Ovary (tissue), 9 donors: Measurements from ENCODE around the gene DHRS2. TPM values are rescaled to one million over a fixed set of nuclear protein-coding genes. Genes with fewer than 3 reads are reported as not detected.
"Not testable (repeated sequence)": the region's sequence is repeated elsewhere in the genome, so short reads cannot be mapped to it uniquely, and the experiment has no call there.

Source experiments
- DNase-seq, 5 donors: peaks; one replicate each; pipeline ENCODE4 v3.0.0-alpha.2; 2019 to 2020
- H3K27ac ChIP-seq, 2 donors: fragments of 200-600 bp; one replicate each; pipeline versions ENCODE4 v1.5.1 to v1.8.0; 2019 to 2022
- H3K27me3 ChIP-seq: fragments of 200-600 bp; one replicate; pipeline ENCODE4 v1.8.0; 2022
- H3K36me3 ChIP-seq: fragments of 200-600 bp; sonication (generic); one replicate; pipeline ENCODE4 v1.5.1; 2019
- H3K4me1 ChIP-seq: one replicate; pipeline ENCODE4 v1.8.1; 2013; ENCODE audit warnings: mild to moderate bottlenecking, moderate library complexity; ENCODE audit not compliant: insufficient read depth
- H3K4me3 ChIP-seq: fragments of 200-600 bp; sonication (generic); one replicate; pipeline ENCODE4 v1.5.1; 2017
- H3K9me3 ChIP-seq, 2 donors: fragments of 200-600 bp in 1 of 2; sonication (generic) in 1 of 2; one replicate each; pipeline versions ENCODE4 v1.5.1 to v1.8.1; 2013 to 2019; ENCODE audit warnings: mild to moderate bottlenecking in 1 of 2, moderate library complexity in 1 of 2
- EP300 ChIP-seq: sonication (generic); formaldehyde crosslinking; IDR thresholded peaks from one replicate; pipeline ENCODE4 v1.6.1; 2017; ENCODE audit warnings: antibody characterized with exemption
- POLR2A ChIP-seq: fragments of 450-650 bp; IDR thresholded peaks from one replicate; pipeline ENCODE4 v1.6.1; 2017; ENCODE audit warnings: antibody characterized with exemption, mild to moderate bottlenecking, moderate library complexity
- WGBS, 3 donors: extraction: QIAGEN DNeasy Blood & Tissue Kit in 1 of 3; methylation state at CpG; one replicate each; pipeline versions ENCODE4 v1.1.5 to v1.1.7; 2013 to 2017; 5-methylcytosine and 5-hydroxymethylcytosine counted together
- intact Hi-C, 4 donors: fragments of 100-400 bp; cut with DNase I; formaldehyde crosslinking; loops; one replicate each; pipeline versions ENCODE4 v1.11.0 to v1.15.1; 2022 to 2023
- polyA plus RNA-seq, 2 donors: library from polyadenylated mRNA; stranded (reverse); fragments of 200-250 nt in 1 of 2; fragments of 350-450 nt in 1 of 2; fragmentation: Illumina TruSeq in 1 of 2; extraction: RNeasy Lipid Tissue Mini Kit (QIAGEN cat#74804) in 1 of 2; gene quantifications; one replicate each; pipeline ENCODE4 v1.2.3, GENCODE V29; 2013 to 2014
- total RNA-seq, 7 donors: library from RNA; depleted of rRNA in 2 of 7; stranded (reverse); fragments of >200 nt in 2 of 7; fragmentation: NEBNext Ultra II Directional in 3 of 7; extraction: Animal tissue kit (Norgen Biotek cat#: 25700) in 3 of 7; gene quantifications; one replicate each; pipeline versions ENCODE4 v1.1.0 to v1.2.4, GENCODE V29; 2016 to 2023
- TF ChIP-seq, protein P1 (sequence below), 3 donors: fragments of 450-650 bp in 2 of 3; fragments of 200-600 bp in 1 of 3; IDR thresholded peaks; one replicate each; pipeline versions ENCODE4 v1.5.1 to v1.8.0; 2016 to 2022; ENCODE audit warnings: antibody characterized with exemption in 3 of 3, mild to moderate bottlenecking in 1 of 3
- donor health status: DM: no; HTN: no; CAD: no; lungs with moderate emphysema.
- donor health status: DM: no; HTN: no; CAD: no.
- donor health status: Bipolar disorder and iron deficiency.
- donor health status: DM: yes; HTN: yes; CAD: no.
- donor health status: DM: no; HTN: no; CAD: no.
- donor health status: DM: yes; HTN: yes; CAD: no.

The DHRS2 gene
- total and polyA plus RNA-seq, 9 donors = 1.6 to 46.6 (median 14.9) TPM

DNA sequence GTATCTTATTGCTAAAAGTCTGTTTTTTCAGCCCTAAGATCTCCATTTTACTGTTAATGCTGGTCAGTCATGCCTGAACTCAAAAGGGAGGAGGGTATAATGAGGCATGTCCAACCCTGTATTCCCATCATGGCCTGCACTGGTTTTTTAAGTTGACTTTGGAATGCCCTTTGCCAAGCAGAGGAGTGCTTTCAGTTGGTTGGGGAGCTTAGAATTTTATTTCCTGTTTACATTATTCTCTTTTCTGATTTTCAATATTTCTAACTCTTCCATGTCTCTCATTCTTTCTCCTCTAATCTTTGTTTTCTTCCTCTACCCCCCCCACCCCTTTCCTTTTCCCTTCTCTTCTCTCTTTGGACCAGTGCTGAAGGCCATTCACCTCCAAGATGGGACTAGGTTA lies 4.9 kb upstream of the DHRS2 start:
- no peak for DNase-seq
- no peak for TF ChIP-seq POLR2A
- TF ChIP-seq EP300 = no peak
- TF ChIP-seq, protein P1, sequence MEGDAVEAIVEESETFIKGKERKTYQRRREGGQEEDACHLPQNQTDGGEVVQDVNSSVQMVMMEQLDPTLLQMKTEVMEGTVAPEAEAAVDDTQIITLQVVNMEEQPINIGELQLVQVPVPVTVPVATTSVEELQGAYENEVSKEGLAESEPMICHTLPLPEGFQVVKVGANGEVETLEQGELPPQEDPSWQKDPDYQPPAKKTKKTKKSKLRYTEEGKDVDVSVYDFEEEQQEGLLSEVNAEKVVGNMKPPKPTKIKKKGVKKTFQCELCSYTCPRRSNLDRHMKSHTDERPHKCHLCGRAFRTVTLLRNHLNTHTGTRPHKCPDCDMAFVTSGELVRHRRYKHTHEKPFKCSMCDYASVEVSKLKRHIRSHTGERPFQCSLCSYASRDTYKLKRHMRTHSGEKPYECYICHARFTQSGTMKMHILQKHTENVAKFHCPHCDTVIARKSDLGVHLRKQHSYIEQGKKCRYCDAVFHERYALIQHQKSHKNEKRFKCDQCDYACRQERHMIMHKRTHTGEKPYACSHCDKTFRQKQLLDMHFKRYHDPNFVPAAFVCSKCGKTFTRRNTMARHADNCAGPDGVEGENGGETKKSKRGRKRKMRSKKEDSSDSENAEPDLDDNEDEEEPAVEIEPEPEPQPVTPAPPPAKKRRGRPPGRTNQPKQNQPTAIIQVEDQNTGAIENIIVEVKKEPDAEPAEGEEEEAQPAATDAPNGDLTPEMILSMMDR (IDR thresholded peaks at IDR 0.05) = no peak
- H3K4me1 ChIP-seq = peaks cover 14% of the 10 kb centered on the region
- H3K27me3 ChIP-seq = no peaks in the 10 kb centered on the region
- intact Hi-C loops = loop anchor here in 3 of 4 donors (2.0 to 10.0 kb wide), 4 partner anchors 64 to 300 kb away; no protein-coding TSS in a partner anchor
- no peak overlapping the region for H3K4me3 ChIP-seq
- no peaks in the 10 kb centered on the region for H3K9me3 ChIP-seq
- peak overlapping the region in 1 of 2 donors; percentile 72 for H3K27ac ChIP-seq
- no peaks in the 10 kb centered on the region for H3K36me3 ChIP-seq

DNA sequence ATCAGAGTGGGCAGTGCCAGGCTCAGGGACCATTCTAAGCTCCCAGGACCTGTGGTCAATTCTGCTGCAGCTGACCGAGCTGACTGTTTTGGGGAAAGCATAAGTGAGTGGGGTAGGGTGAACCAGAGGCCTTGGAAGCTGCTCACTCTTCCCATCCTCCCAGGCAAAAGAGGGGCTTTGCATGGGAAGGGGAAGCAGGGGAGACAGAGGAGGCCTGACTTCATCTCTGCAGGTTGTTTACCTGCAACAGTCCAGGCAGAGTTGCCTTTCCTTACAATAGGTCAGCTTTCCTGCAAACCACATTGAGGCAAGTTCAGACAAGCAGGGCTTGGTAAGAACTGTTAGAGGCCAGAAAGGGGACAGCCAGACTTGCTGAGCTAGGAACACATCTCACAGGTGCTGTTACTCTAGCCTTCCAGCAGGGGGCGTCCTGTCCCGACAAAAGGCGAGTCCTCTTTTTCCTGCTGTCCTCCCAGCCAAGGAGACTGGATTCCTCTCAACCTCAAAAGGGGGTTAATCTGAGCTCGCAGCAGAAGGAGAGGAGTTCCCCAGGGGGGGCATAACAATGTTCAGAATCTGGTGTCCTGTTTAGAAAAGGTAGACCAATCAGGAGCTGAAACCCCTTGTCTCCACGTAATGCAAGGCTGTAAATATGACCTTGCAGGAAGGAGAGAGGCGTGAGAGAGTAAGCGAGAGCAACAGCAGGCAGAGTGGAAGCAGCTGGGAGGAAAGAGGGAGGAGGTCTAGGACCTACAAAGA lies 4.3 kb upstream of the DHRS2 start:
- WGBS, 3 donors = 2 to 4% (median 4%) methylated on average over 8 of the region's 8 CpGs
- TF ChIP-seq, protein P1 (IDR thresholded peaks at IDR 0.05) = peak; percentile 76 to 93 (median 91)
- no peak for TF ChIP-seq POLR2A

DNA sequence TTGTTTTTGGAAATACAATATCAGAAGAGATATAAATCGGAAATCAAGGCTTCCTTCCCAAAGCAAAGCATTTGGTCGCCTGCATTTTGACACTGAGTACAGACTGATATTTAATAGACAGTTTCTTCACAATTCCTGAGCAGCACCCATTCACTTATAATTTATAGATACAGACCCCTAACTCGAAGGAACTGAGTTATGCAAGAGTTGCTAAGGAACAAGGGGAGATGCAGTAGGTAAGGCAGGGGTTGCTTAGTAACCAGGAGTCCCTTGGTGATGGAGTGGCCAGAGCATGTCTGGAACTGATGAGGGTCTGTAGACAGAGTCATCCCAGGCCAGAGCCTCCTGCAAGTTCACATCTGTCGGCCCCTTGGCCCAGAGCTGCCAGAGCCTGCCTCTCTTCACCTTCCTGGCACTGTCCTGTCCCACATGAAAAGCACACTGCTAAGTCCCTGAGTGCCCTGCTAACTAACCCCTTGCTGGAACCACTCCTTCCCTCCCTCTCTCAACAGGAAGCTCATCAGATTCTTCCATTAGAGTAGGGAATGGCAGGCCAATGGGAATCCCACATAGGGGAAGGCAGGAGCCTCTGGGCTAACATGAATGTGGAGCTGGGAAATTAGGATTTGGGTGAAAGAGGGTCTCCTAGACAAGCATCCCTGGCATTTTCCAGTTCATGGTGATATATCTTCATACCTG lies 3.6 kb upstream of the DHRS2 start:
- intact Hi-C loops = loop anchor here in 2 of 4 donors (10.0 kb wide), 3 partner anchors 62 to 292 kb away; no protein-coding TSS in a partner anchor
- H3K36me3 ChIP-seq = no peaks in the 10 kb centered on the region
- no peaks in the 10 kb centered on the region for H3K27me3 ChIP-seq
- WGBS, 3 donors = 4 to 18% (median 8%) methylated on average over 4 of the region's 4 CpGs
- peak overlapping the region; percentile 19 to 72 for H3K27ac ChIP-seq
- H3K4me1 ChIP-seq = peaks cover 14% of the 10 kb centered on the region
- no peak for DNase-seq
- no peaks in the 10 kb centered on the region for H3K9me3 ChIP-seq
- no peak overlapping the region for H3K4me3 ChIP-seq
- TF ChIP-seq, protein P1 (IDR thresholded peaks at IDR 0.05) = no peak
- TF ChIP-seq EP300 (no peak), POLR2A (no peak)

More for the DNA sequence above, 4.3 kb upstream of the DHRS2 start:
- H3K27me3 ChIP-seq = no peaks in the 10 kb centered on the region
- no peaks in the 10 kb centered on the region for H3K36me3 ChIP-seq
- peak; percentile 85 to 91 (median 89) for DNase-seq
- peaks cover 14% of the 10 kb centered on the region for H3K4me1 ChIP-seq
- peak overlapping the region; percentile 11 to 72 for H3K27ac ChIP-seq
- no peak overlapping the region for H3K4me3 ChIP-seq
- no peaks in the 10 kb centered on the region for H3K9me3 ChIP-seq
- intact Hi-C loops = loop anchor here in 3 of 4 donors (2.0 to 10.0 kb wide), 4 partner anchors 63 to 299 kb away; no protein-coding TSS in a partner anchor

DNA sequence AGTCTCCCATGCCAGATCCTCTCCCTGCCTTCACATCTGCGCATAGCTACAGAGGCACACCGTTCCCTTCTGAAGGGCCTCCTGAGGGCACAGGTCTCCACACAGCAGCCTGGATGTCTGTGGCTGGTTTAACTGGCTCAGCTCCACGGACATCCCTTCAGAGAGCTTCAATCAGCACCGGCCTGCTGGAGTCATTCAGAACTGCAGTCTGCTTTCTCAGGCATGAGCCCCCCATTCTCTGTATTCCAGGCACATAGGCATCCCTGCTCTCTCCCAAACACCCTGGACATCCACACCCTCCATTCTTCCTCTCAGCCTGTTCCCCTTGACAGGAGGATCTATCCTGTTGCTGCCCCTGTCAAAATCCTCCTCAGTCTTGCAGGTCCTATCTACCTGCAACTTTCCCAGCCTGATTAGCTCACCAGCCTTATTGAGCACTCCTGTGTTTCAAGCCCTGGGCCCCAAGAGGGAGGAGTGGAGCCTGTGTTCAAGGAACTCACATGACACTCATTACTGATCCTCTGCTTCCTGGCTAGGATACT lies 2.9 kb upstream of the DHRS2 start:
- Histone ChIP-seq H3K27ac (peak overlapping the region; percentile 19 to 72), H3K27me3 (no peaks in the 10 kb centered on the region), H3K9me3 (no peaks in the 10 kb centered on the region), H3K4me3 (no peak overlapping the region), H3K36me3 (no peaks in the 10 kb centered on the region), H3K4me1 (peaks cover 14% of the 10 kb centered on the region)
- DNase-seq = no peak
- TF ChIP-seq POLR2A (no peak), EP300 (no peak)
- TF ChIP-seq, protein P1 (IDR thresholded peaks at IDR 0.05) = peak in 1 of 3 donors; percentile 11
- intact Hi-C loops = loop anchor here in 2 of 4 donors (10.0 kb wide), 3 partner anchors 62 to 292 kb away; no protein-coding TSS in a partner anchor
- WGBS, 3 donors = 43 to 66% (median 44%) methylated on average over 4 of the region's 4 CpGs

DNA sequence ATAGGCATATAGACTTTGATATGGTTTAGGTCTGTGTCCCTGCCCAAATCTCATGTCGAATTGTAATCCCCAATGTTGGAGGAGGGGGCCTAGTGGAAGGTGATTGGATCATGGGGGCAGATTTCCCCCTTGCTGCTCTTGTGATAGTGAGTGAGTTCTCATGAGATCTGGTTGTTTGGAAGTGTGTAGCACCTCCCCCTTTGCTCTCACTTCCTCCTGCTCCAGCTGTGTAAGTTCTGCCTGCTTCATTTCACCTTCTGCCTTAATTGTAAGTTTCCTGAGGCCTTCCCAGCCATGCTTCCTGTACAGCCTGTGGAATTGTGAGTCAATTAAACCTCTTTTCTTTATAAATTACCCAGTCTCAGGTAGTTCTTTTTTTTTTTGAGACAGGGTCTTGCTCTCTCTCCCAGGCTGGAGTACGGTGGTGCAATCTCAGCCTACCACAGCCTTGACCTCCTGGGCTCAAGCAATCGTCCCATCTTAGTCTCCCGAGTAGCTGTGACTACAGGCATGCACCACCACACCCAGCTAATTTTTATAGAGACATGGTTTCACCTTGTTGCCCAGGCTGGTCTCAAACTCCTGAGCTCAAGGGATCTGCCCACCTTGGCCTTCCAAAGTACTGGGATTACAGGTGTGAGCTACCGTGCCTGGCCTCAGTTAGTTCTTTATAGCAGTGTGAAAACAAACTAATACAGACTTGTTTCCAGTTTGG lies 1.3 kb upstream of the DHRS2 start:
- intact Hi-C loops = loop anchor here in 2 of 4 donors (10.0 kb wide), 3 partner anchors 60 to 290 kb away; no protein-coding TSS in a partner anchor
- H3K4me1 ChIP-seq = peaks cover 20% of the 10 kb centered on the region
- H3K27me3 ChIP-seq, DNase-seq, H3K9me3 ChIP-seq, H3K27ac ChIP-seq, H3K4me3 ChIP-seq, H3K36me3 ChIP-seq: not testable (repeated sequence)
- WGBS, 3 donors = 53 to 74% (median 55%) methylated on average over 5 of the region's 5 CpGs

DNA sequence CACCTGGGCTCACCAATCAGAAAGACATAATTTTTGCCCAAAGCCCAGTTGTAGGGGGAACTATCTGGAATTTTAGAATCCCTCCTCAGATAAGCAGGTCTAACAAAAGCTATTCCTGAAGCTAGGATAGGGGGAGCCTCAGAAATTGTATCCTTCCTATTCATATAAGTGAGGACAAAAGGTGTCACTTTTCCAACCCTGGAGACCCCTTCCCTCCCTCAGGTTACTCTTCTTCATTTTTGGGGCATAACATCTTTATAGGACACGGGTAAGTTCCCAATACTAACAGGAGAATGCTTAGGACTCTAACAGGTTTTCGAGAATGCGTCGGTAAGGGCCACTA lies 1.1 kb downstream of the DHRS2 start:
- H3K27ac ChIP-seq, DNase-seq, H3K36me3 ChIP-seq, H3K27me3 ChIP-seq, H3K9me3 ChIP-seq, H3K4me3 ChIP-seq: not testable (repeated sequence)
- peaks cover 30% of the 10 kb centered on the region for H3K4me1 ChIP-seq
- WGBS, 3 donors = 96 to 97% (median 96%) methylated on average over 4 of the region's 4 CpGs
- intact Hi-C loops = loop anchor here in 2 of 4 donors (10.0 kb wide), 3 partner anchors 58 to 288 kb away; no protein-coding TSS in a partner anchor
